HK-2 (cell line): Measurements from ENCODE around the gene CARS1.

Experiments
- DNase-seq: peaks from one replicate; pipeline ENCODE4 v3.0.0-alpha.2; 2018; ENCODE audit not compliant: unreplicated experiment

Gene CARS1

DNA sequence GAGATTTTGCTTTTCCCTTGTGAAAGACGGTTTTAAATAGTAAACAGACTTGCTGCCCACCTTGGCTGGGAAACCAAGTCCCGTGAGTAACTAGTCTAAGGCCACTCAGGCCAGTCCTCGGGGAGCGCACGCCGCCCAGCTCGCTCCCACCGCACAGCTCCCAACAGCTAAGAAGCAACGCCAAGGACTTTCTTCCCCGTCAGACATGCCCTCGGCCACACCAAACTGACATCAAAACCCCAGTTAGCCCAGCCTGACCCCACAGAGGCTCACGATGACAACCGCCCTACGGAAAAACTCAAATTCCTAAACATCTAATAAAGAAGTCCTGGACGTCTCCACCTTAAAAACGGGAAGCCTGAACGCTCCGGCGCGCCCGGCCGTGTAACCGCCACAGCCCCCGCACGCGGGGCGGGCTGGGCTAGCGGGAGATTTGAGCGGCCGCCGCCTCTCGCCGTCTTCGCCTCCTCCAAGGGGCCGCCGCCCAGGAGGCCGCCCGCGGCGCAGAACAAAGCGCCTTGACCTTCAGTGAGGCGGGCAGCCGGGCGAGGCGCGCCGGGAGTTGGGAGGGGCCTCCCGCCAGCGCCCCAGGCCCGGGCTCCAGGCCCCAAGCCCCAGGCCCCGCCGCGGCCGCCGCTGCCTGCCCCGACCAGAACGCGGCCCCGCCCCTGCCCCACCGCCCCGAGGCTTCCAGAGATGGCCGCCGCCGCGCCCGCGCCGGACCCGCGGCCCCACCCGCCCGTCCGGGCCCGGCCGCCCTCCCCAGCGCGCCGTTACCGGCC, 65.6 kb downstream of the CARS1 start:
- DNase-seq: peak; percentile 24

- peak; percentile 18 for DNase-seq
Observed at GRCh38 chr11:2990617-2991451, 66.4 kb downstream of the CARS1 start.

DNA sequence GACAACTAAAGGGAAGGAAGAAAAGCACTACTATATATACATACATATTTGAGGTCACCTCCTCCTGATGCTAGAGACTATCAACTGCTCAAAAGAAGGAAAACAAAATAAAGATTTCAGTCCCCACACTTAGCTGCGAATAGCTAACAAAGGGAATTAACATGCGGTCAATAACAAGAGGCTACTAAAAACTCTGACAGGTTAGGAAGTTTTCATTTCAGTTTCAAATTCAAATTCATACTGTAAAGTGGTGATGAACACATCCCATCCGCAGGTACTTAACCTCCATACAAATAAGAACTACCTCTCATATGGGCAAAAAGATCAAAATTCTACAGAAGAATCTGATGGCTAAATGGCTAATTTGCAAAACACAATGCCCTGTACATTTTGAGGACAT, 67.7 kb downstream of the CARS1 start:
- DNase-seq: no peak

GRCh38 chr11:2989006-2989405, 68.2 kb downstream of the CARS1 start:
- no peak for DNase-seq

DNA sequence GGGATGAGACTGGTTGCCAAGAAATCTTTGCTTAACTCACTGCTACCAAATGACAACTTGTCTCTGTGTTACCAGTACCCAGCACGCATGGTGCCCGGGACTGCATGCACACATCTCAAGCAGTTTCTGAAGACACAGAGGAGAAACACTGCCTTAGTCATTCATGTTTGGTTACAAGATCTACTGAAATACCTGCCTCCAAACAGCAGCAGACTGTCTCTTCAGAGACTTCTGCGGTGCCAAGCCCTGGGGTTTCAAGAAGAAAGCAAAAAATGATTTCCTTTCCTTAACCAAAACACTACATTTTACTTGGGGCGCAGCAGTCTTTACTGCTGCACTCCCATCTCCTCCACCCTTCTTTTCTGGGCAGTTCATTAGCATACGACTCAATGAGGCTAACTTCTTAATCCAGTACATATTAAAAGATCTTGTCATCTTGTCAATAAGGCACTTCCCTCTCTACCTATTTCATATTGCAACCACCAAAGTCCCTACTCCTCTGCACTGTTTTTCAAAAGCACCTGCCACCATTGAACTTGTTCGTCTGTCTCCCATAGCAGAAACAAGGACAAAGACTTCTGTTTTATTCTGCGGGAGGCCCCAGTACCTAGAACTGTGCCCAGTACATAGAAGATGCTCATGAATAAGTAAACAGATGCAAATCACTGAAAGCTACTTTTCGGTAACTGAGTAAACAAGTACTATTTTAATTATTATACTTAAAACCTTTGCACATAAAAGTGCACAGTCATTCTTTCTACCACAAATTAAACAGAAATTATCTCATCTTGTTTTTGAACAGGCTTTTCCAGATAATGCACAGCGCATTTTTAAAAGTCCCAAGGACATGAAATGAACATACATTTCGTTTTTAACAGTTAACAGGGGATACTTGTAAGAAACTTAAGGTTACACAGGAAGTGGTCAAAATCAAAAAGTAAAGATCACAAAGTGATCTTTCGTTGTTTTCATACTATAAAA, 69.1 kb downstream of the CARS1 start:
- DNase-seq: no peak

GRCh38 chr11:2983908-2984307, 73.3 kb downstream of the CARS1 start:
- no peak for DNase-seq

- DNase-seq: no peak
Observed at GRCh38 chr11:2982214-2982613, 75.0 kb downstream of the CARS1 start.

- DNase-seq: no peak
Observed at GRCh38 chr11:2981130-2981529, 76.1 kb downstream of the CARS1 start.

DNA sequence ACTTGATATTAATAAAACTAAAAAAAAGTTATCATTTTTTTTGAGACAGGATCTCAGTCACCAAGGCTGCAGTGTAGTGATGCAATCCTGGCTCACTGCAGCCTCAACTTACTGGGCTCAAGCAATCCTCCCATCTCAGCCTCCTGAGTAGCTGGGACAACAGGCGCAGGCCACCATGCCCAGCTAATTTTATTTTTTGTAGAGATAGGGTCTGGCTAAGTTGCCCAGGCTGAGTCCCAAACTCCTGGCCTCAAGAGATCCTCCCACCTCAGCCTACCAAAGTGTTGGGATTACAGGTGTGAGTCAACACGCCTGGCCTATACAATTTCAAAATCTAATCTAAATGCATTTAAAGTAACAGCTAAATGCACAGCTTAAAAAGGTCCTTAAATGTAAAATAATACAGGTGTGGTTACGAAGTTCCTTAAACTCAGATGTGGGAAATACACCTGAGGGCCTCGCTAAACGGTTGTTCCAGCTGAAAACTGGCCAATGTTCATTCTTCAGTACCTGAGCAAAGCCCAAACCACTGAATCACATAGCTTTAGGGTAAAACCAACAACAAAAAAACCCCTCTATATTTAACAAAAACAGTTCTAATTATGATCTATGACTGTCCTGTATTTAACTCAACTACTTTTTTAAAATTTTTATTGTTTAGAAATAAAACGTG, 76.9 kb downstream of the CARS1 start:
- no peak for DNase-seq

GRCh38 chr11:2977113-2977512, 80.1 kb downstream of the CARS1 start:
- no peak for DNase-seq

DNA sequence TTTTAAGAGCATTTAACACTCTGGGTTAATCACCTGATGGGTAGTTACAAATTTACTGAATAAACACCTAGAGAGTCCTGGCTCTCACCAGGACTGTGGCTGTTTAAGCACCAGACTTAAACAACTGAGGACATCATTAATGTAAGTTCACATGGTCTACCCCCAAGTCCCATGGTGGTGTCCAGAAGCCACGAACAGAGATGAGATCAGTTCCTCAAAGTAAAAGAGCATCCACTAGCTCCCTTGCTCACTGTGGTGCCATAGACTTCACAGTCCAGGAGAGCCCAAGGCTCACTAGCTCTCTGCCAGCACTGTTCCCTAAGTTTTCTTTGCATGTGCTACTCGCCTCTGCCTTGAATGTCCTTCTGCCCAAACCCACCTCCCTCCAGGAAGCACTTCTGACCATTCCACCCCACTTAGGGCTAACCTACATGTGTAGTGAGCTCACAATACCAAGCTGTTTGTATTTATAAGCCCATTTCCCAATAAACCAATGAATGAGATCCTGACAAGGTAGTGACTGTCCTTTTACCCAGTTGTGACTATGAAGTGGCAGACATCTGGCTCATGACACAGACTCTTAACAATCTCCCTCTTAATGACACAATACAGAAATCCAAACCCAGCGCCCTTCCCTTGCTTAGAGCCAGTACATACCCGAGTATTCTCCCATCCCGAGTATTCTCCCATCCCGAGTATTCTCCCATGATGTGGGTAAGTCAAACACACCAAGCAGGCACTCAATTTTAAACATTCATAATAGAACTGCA, 80.7 kb downstream of the CARS1 start:
- no peak for DNase-seq

GRCh38 chr11:2975594-2975993, 81.6 kb downstream of the CARS1 start:
- no peak for DNase-seq

GRCh38 chr11:2974272-2974671, 83.0 kb downstream of the CARS1 start:
- no peak for DNase-seq

- no peak for DNase-seq
Observed at GRCh38 chr11:2968341-2968900, 88.8 kb downstream of the CARS1 start.

DNA sequence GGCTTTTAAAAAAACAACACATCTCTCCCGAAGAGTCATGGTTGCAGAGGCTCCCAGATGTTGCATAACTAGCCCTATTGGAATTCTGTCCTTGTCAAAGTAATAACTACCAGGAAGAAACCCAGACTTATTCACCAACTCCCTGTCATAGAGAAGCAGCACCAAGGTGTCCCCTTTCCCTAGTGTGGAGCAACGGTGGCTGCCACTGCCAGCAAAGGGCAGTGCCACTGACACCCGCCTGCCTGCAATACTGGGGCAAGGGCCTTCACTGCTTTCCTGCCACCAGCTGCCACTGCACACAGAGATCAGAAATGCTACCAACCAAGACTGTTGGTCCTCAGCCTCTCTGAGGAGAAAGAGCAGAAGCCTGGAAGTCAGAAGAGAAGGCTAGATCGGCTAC, 92.4 kb downstream of the CARS1 start:
- DNase-seq: no peak

GRCh38 chr11:2963761-2964160, 93.5 kb downstream of the CARS1 start:
- DNase-seq: no peak

DNA sequence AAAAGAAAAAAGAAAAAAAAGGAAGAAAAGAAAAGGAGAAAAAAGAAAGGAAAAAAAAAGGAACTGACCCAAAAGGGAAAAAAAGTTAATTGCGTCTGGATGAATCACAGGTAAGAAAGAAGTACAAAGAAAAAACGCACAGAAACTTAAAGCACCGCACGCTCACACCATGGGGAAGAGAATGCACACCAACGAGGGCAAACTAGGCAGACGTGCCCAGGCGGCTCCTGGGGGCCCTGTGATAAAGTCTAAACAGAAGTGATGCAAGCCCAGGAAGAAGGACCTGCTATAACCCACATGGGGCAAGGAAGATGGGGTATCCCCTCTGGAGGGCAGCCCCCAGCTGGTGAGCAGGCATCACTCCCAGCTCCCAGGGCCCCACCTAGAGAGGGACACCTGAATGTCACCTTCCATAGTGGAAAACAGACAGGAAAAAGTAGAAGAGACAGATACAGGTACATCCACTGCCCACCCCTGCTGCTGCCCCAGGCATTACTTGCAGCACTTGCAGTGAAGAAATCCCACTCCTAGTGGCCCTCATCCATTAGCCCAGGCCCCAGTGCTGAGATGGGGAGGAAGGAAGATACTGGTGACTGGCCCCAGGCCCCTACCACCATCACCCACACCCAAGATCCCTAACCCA, 94.0 kb downstream of the CARS1 start:
- no peak for DNase-seq

- no peak for DNase-seq
Observed at GRCh38 chr11:2961080-2961479, 96.1 kb downstream of the CARS1 start.

DNA sequence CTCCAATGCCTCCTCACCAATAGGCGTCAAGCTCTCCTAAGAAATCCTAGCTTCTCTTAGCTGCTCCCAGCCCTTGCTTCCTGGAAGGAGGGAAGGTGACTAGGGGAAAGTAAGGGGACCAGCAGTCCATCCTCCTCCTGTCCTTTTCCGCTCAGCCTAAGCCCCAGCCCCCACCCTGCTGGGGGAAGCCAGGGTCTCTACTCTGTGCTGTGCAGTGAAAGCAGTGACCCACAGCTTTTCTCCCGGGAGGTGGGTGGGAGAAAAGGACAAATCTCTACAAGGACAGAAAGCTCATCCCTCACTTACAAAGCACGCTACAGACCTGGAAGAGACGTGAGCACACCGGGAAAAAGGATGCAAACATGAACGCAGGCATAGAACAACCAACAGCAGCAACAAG, 97.1 kb downstream of the CARS1 start:
- no peak for DNase-seq

DNA sequence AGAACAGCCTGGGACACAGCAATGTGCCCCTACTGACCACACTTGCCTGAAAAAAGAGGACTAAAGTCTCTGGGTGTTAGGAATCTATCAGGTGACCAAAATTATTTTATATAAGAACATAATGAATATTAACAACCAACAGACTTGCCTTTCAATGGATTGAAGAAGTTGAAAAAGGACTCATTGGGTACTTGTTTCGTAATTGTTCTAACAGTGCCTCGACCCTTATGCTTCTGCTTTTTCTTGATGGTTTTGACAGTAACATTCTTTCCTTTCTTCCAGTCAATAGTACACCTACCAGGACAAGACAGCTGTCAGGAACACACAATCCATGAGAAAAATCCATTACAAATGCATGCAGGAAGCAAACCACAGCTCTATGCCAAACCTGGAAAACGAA, 99.0 kb downstream of the CARS1 start:
- no peak for DNase-seq
